NCI-H2029 treated with DMSO at 0.1 percent for 48 hours (cell line): Measurements from ENCODE around the gene MARK3.

Source experiments
- DNase-seq: peaks from one replicate; lab custom pipeline; 2025; lab: John Stamatoyannopoulos, UW

MARK3 gene

GRCh38 chr14:103550451-103551337 is 165.5 kb downstream of the MARK3 start:
- DNase-seq, result no peak

GRCh38 chr14:103551338-103551762 is 166.1 kb downstream of the MARK3 start:
- DNase-seq, result no peak

GRCh38 chr14:103552011-103552845 is 167.0 kb downstream of the MARK3 start:
- no peak for DNase-seq

- DNase-seq, result no peak
Measured at GRCh38 chr14:103552846-103553210, 167.6 kb downstream of the MARK3 start.
